Kidney epithelial cell (primary cell): ENCODE data around the gene POLA1. TPM values are rescaled to one million over a fixed set of nuclear protein-coding genes. Genes with fewer than 3 reads are reported as not detected.

ENCODE experiments used
- DNase-seq: peaks from one replicate; pipeline ENCODE4 v3.0.0-alpha.2; 2010; ENCODE audit warnings: low read depth
- H3K27me3 ChIP-seq: 2 replicates; pipeline ENCODE4 v1.6.0; 2011; ENCODE audit warnings: low read length; ENCODE audit not compliant: control insufficient read depth, insufficient read depth
- H3K36me3 ChIP-seq: 2 replicates; pipeline ENCODE4 v1.5.1; 2011; ENCODE audit warnings: low read length; ENCODE audit not compliant: control insufficient read depth, insufficient read depth
- H3K4me3 ChIP-seq: 2 replicates; pipeline ENCODE4 v1.5.1; 2011; ENCODE audit warnings: low read depth, mild to moderate bottlenecking, control low read depth, low read length
- total RNA-seq: library from RNA; depleted of rRNA; stranded (reverse); fragments of >200 nt; gene quantifications from 2 replicates; pipeline ENCODE4 v1.2.3, GENCODE V29; 2015
- TF ChIP-seq, protein P1 (sequence below): IDR thresholded peaks from 2 replicates; pipeline ENCODE4 v1.5.1; 2011; ENCODE audit warnings: mild to moderate bottlenecking, moderate library complexity, low read length, control low read depth, inconsistent platforms; ENCODE audit not compliant: insufficient read depth, poor library complexity, severe bottlenecking

POLA1 gene
- total RNA-seq, 1 donor from 2014 or later = 6.2 TPM

DNA sequence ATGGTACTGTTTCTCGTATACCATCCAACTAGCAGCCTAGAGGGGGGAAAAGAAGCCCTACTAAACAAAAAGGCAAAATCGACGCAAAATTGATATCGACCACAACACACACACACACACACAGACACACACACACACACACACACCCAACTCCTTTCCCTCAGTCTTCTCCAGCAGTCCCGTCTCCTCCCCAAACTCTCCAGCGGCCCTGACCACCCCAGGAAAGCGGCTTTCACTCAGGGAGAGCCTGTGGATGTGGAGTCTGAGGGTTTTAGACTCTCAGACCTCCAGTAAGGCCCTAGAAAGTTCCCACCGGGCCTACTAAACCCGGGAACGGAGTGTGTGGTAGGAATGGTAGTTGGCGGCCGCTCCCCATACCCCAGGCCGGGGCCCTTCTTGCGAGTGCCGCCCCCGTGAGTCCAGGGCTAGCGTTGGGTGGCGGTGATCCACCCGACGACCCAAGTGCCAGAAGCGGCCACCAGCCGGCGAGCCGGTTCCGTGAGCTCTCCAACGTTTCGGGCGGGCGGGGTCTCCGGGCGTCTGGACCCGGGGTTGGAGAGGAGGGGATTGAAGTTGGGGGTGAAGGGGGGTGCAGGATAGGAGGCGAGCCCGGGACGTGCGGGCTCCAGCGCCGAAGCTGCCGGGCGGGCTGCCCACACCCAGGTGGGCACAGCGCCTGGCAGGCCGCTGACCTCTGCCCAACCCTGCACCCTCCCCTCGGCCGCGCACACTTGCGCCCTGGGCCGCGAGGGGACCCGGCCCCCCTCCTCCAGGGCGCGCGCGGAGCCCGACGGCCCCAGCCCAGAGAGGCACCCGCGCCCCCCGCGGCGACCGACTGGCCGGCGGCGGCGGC is 308.3 kb downstream of the POLA1 start:
- H3K27me3 ChIP-seq = peaks cover 47% of the 10 kb centered on the region
- no peak overlapping the region for H3K4me3 ChIP-seq
- TF ChIP-seq, protein P1, sequence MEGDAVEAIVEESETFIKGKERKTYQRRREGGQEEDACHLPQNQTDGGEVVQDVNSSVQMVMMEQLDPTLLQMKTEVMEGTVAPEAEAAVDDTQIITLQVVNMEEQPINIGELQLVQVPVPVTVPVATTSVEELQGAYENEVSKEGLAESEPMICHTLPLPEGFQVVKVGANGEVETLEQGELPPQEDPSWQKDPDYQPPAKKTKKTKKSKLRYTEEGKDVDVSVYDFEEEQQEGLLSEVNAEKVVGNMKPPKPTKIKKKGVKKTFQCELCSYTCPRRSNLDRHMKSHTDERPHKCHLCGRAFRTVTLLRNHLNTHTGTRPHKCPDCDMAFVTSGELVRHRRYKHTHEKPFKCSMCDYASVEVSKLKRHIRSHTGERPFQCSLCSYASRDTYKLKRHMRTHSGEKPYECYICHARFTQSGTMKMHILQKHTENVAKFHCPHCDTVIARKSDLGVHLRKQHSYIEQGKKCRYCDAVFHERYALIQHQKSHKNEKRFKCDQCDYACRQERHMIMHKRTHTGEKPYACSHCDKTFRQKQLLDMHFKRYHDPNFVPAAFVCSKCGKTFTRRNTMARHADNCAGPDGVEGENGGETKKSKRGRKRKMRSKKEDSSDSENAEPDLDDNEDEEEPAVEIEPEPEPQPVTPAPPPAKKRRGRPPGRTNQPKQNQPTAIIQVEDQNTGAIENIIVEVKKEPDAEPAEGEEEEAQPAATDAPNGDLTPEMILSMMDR = no peak
- H3K36me3 ChIP-seq = no peaks in the 10 kb centered on the region
- no peak for DNase-seq

DNA sequence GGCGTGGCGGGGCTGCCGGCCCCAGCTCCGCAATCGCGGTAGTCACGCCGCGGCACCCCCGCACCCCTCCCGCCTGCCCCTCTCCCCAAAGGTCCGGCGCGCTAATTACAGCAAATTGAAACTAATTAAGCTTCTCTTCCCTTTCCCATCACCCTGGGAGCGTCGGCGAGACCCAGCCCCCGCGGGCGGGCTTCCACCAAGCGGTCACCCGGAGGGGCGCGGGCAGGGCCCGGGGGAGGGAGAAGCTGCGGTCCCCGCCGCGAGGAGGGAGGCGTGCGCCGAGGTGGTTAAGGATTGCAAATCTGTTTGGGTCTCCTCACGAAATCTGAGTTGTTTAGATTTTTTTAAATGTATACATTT is 308.9 kb downstream of the POLA1 start:
- no peak for DNase-seq
- no peaks in the 10 kb centered on the region for H3K36me3 ChIP-seq
- no peak overlapping the region for H3K4me3 ChIP-seq
- TF ChIP-seq, protein P1 = no peak
- H3K27me3 ChIP-seq = peaks cover 53% of the 10 kb centered on the region

GRCh38 chrX:25003066-25003849 is 309.5 kb downstream of the POLA1 start:
- H3K36me3 ChIP-seq = no peaks in the 10 kb centered on the region
- TF ChIP-seq, protein P1 = no peak
- no peak overlapping the region for H3K4me3 ChIP-seq
- peaks cover 57% of the 10 kb centered on the region for H3K27me3 ChIP-seq
- no peak for DNase-seq

DNA sequence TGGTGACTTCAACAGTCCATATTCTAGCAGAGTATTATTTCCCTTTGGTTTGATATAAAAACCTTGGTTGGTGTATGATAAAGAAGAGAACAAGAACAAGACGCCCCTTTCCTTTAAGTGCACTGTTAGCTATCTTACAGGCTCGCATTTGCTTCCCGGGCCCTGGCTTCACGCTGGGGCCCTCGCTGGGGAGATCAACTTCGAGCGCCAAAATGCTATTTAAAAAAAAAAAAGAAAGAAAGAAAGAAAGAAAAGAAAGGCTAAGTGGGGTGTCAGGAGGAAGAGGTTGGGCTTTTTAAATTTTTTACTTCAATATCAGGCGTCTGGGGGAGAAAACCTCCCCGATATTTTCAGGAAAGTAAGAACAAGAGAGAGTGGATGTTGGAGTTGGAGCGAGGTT is 310.3 kb downstream of the POLA1 start:
- Histone ChIP-seq H3K36me3 (no peaks in the 10 kb centered on the region), H3K27me3 (peaks cover 61% of the 10 kb centered on the region), H3K4me3 (no peak overlapping the region)
- DNase-seq = no peak
- TF ChIP-seq, protein P1 = no peak

GRCh38 chrX:25004485-25005032 is 310.8 kb downstream of the POLA1 start:
- TF ChIP-seq, protein P1 = no peak
- Histone ChIP-seq H3K36me3 (no peaks in the 10 kb centered on the region), H3K4me3 (no peak overlapping the region), H3K27me3 (peaks cover 66% of the 10 kb centered on the region)
- DNase-seq = no peak
